Caco-2 (cell line): ENCODE data around the gene PLEKHD1. TPM values are rescaled to one million over a fixed set of nuclear protein-coding genes. Genes with fewer than 3 reads are reported as not detected.

Source experiments
- BruUV-seq: library from RNA; stranded (reverse); fragments of 400-500 nt; replicated peaks from 2 replicates; lab custom pipeline; 2021; lab: Mats Ljungman, UMichigan
- CTCF ChIA-PET: fragments of 300-600 bp; sonication (Branson Sonifier 250); formaldehyde crosslinking; loops from one replicate; lab custom pipeline; 2022; ENCODE audit warnings: antibody characterized with exemption; lab: Charles Lee
- POLR2A ChIA-PET: fragments of 300-600 bp; sonication (Branson Sonifier 250); formaldehyde crosslinking; loops from one replicate; lab custom pipeline; 2022; ENCODE audit warnings: antibody characterized with exemption; lab: Charles Lee
- DNase-seq, 2 experiments: peaks; one replicate each; pipeline versions ENCODE4 v3.0.0 to v3.0.0-alpha.2; 2020 to 2022
- H3K27me3 ChIP-seq: replicated peaks from 2 replicates; pipeline ENCODE4 v1.6.0; 2011; ENCODE audit warnings: low read length; ENCODE audit not compliant: control insufficient read depth, insufficient read depth
- H3K36me3 ChIP-seq: 2 replicates; pipeline ENCODE4 v1.5.1; 2011; ENCODE audit warnings: low read length; ENCODE audit not compliant: control insufficient read depth, insufficient read depth
- H3K4me1 ChIP-seq: fragments of 250-450 bp; sonication (Bioruptor Pico); 2 replicates; pipeline ENCODE4 v1.5.1; 2020; ENCODE audit warnings: mild to moderate bottlenecking
- H3K4me3 ChIP-seq: 2 replicates; pipeline ENCODE4 v1.5.1; 2011; ENCODE audit warnings: low read depth, mild to moderate bottlenecking, control low read depth, low read length
- H3K9me3 ChIP-seq: fragments of 250-450 bp; sonication (Bioruptor Pico); 2 replicates; pipeline ENCODE4 v1.5.1; 2020; ENCODE audit warnings: mild to moderate bottlenecking, moderate library complexity
- H3K27ac Mint-ChIP-seq: one replicate; pipeline ENCODE4 v1.8.0; 2022; ENCODE audit warnings: mixed read lengths; ENCODE audit not compliant: unreplicated experiment
- H3K27me3 Mint-ChIP-seq: one replicate; pipeline ENCODE4 v1.8.0; 2022; ENCODE audit warnings: mixed read lengths; ENCODE audit not compliant: insufficient read depth, unreplicated experiment
- H3K36me3 Mint-ChIP-seq: one replicate; pipeline ENCODE4 v1.8.0; 2022; ENCODE audit warnings: mild to moderate bottlenecking, mixed read lengths; ENCODE audit not compliant: insufficient read depth, unreplicated experiment
- H3K4me1 Mint-ChIP-seq: one replicate; pipeline ENCODE4 v1.8.0; 2022; ENCODE audit warnings: low read depth, mixed read lengths; ENCODE audit not compliant: unreplicated experiment
- H3K4me3 Mint-ChIP-seq: one replicate; pipeline ENCODE4 v1.8.0; 2022; ENCODE audit warnings: mild to moderate bottlenecking, moderate library complexity, mixed read lengths; ENCODE audit not compliant: unreplicated experiment
- H3K9me3 Mint-ChIP-seq: one replicate; pipeline ENCODE4 v1.8.0; 2022; ENCODE audit warnings: mixed read lengths; ENCODE audit not compliant: unreplicated experiment
- intact Hi-C: fragments of 100-400 bp; cut with micrococcal nuclease; formaldehyde crosslinking; loops from one replicate; pipeline ENCODE4 v1.10.0; 2022; ENCODE audit not compliant: unreplicated experiment
- total RNA-seq: library from RNA; stranded (reverse); gene quantifications from 2 replicates; pipeline ENCODE4 v1.2.3, GENCODE V29; 2022
- TF ChIP-seq, protein P1 (sequence below), 2 experiments: fragments of 200-600 bp in 1 of 2; IDR thresholded peaks; 1 replicate in 1 of 2; 2 replicates in 1 of 2; pipeline versions ENCODE4 v1.5.1 to v1.8.0; 2011 to 2022; ENCODE audit warnings: antibody characterized with exemption in 1 of 2, control low read depth in 1 of 2, inconsistent platforms in 1 of 2, low read depth in 1 of 2, low read length in 1 of 2, mild to moderate bottlenecking in 1 of 2, moderate library complexity in 1 of 2; ENCODE audit not compliant: insufficient read depth in 1 of 2, severe bottlenecking in 1 of 2, unreplicated experiment in 1 of 2

Gene PLEKHD1
- total RNA-seq, 1 experiment from 2014 or later: 0.50 TPM

DNA sequence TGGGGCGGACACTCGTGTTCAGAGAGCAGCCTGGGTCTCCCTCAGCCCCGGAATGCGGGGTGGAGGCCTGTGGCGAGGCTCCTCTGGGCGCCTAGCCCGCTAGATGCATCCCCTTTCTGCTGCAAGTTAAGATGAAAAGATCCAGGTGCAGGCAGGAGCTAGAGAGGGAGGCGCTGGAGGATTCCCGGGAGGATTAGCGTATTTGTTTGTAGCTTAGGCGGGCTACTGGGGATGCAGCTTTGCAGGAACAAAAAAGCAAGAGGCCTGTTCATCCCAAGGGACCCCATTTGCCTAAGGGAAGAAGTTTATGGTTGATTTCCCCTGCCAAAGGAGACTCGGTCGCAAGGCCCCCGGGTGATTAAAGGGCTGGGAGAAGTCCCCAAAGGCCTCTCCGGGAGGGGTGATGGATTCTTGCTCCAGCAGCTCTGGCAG is 89.3 kb downstream of the PLEKHD1 start:
- 0 out of 2 replicates have a peak overlapping the region, but pooled peaks have one; percentile 5 for H3K4me3 ChIP-seq

DNA sequence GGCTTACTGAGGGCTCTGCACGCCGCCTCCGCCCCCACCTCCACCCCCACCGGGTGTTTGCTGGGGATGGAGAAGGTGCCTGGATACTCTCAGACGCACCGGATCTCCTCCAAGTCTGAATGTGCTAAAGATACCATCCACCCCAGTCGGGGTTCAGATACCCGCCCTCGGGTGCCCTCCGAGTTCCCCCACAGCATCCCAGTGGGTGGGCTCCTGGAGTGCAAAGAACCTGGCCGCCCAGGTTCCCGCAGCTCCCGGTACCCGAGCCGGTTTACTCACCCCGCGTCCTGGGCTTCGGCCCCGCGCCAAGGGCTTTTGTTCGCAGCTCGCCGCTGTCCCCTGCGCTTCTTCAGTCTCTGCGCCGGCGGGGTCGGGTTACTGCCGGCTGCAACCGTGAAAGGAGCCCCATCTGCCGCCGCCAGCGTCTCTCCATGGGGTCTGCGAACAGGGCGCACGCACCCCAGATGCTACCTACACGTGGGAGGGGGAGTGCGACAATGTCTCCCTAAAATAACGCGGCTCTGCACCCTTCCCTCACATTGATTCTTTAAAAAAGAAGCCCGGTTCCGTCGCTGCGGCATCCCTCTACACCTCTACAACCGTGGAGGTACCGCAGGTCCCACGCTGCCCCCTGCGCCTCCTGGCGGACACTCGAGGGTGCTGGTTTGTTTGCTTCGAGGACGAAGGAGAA is 89.9 kb downstream of the PLEKHD1 start, which contains the start of gene CCDC177:
Gene CCDC177 (minus strand): TSS at position 609 of the 691 bp plus-strand sequence. CDS start 1,249 bp downstream, outside the sequence.
- no TSS peak for BruUV-seq
- Mint-ChIP-seq H3K36me3 (peaks cover 4% of the 10 kb centered on the region), H3K9me3 (no peaks in the 10 kb centered on the region), H3K4me1 (peaks cover 31% of the 10 kb centered on the region), H3K27me3 (peaks cover 3% of the 10 kb centered on the region), H3K4me3 (peak within 1 kb of the TSS; percentile 87), H3K27ac (peak within 1 kb of the TSS; percentile 39)
- Histone ChIP-seq H3K36me3 (no peaks in the 10 kb centered on the region), H3K4me3 (peak within 1 kb of the TSS; percentile 26), H3K27me3 (no peaks in the 10 kb centered on the region), H3K9me3 (no peaks in the 10 kb centered on the region), H3K4me1 (peaks cover 40% of the 10 kb centered on the region)
- TF ChIP-seq, protein P1, sequence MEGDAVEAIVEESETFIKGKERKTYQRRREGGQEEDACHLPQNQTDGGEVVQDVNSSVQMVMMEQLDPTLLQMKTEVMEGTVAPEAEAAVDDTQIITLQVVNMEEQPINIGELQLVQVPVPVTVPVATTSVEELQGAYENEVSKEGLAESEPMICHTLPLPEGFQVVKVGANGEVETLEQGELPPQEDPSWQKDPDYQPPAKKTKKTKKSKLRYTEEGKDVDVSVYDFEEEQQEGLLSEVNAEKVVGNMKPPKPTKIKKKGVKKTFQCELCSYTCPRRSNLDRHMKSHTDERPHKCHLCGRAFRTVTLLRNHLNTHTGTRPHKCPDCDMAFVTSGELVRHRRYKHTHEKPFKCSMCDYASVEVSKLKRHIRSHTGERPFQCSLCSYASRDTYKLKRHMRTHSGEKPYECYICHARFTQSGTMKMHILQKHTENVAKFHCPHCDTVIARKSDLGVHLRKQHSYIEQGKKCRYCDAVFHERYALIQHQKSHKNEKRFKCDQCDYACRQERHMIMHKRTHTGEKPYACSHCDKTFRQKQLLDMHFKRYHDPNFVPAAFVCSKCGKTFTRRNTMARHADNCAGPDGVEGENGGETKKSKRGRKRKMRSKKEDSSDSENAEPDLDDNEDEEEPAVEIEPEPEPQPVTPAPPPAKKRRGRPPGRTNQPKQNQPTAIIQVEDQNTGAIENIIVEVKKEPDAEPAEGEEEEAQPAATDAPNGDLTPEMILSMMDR (IDR thresholded peaks at IDR 0.05; ENCODE audit: insufficient read depth in 1 of 2, low read depth in 1 of 2, low read length in 1 of 2, severe bottlenecking in 1 of 2, unreplicated experiment in 1 of 2): peak; percentile 89 to 92
- DNase-seq: peak; percentile 59 to 81
- ChIA-PET CTCF (interaction anchor here (0.6 to 2.4 kb wide), 13 partner anchors 9 to 222 kb away, joined by 3 to 52 read pairs (median 3); partner anchors contain the start of gene SLC10A1), POLR2A (interaction anchor here (0.8 kb wide), 1 partner anchor 39 kb away, joined by 4 read pairs; no protein-coding TSS in a partner anchor)
- intact Hi-C loops: loop anchor here (1.0 to 5.0 kb wide), 3 partner anchors 39 to 332 kb away; no protein-coding TSS in a partner anchor

More for the DNA sequence above, 89.3 kb downstream of the PLEKHD1 start:
- intact Hi-C loops: loop anchor here (1.0 to 5.0 kb wide), 3 partner anchors 39 to 332 kb away; no protein-coding TSS in a partner anchor
- TF ChIP-seq, protein P1 (IDR thresholded peaks at IDR 0.05; ENCODE audit: insufficient read depth in 1 of 2, low read depth in 1 of 2, low read length in 1 of 2, severe bottlenecking in 1 of 2, unreplicated experiment in 1 of 2): no peak
- CTCF ChIA-PET: interaction anchor here (0.7 to 2.4 kb wide), 10 partner anchors 8 to 99 kb away, joined by 3 to 52 read pairs (median 4); no protein-coding TSS in a partner anchor
- POLR2A ChIA-PET: no interaction called here
- Histone ChIP-seq H3K27me3 (no peaks in the 10 kb centered on the region), H3K9me3 (no peaks in the 10 kb centered on the region), H3K4me1 (peaks cover 46% of the 10 kb centered on the region), H3K36me3 (no peaks in the 10 kb centered on the region)
- no peaks in the 10 kb centered on the region for H3K9me3 Mint-ChIP-seq
- H3K27ac Mint-ChIP-seq: no peak overlapping the region
- H3K36me3 Mint-ChIP-seq: peaks cover 4% of the 10 kb centered on the region
- BruUV-seq: no TSS peak
- peaks cover 31% of the 10 kb centered on the region for H3K4me1 Mint-ChIP-seq
- peak; percentile 64 to 68 for DNase-seq
- peaks cover 3% of the 10 kb centered on the region for H3K27me3 Mint-ChIP-seq
- H3K4me3 Mint-ChIP-seq: peak overlapping the region; percentile 87

DNA sequence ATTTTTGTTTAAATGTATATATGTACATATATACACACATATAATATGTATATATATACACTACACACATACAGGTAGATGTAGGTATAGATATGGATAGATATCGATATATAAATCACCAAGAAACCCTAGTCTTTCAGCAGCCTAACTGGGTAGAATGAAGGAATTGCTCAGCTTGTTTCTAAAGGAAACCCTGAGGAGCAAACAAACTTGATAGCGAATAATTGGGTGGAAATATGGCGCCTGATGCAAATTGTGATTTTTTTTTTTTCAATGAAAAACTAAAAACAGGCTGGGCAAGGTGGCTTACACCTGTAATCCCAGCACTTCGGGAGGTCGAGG is 90.4 kb downstream of the PLEKHD1 start:
- no TSS peak for BruUV-seq
- Histone ChIP-seq H3K36me3 (no peaks in the 10 kb centered on the region), H3K9me3 (no peaks in the 10 kb centered on the region), H3K4me3 (no peak overlapping the region), H3K4me1 (peaks cover 35% of the 10 kb centered on the region), H3K27me3 (no peaks in the 10 kb centered on the region)
- Mint-ChIP-seq H3K27ac (peak overlapping the region; percentile 39), H3K4me1 (peaks cover 33% of the 10 kb centered on the region), H3K4me3 (peak overlapping the region; percentile 87), H3K9me3 (no peaks in the 10 kb centered on the region), H3K27me3 (peaks cover 3% of the 10 kb centered on the region), H3K36me3 (peaks cover 4% of the 10 kb centered on the region)
- no peak for DNase-seq
- intact Hi-C loops: loop anchor here (1.0 to 5.0 kb wide), 3 partner anchors 40 to 333 kb away; no protein-coding TSS in a partner anchor
- ChIA-PET POLR2A (interaction anchor here (0.6 to 0.8 kb wide), 2 partner anchors 39 to 106 kb away, joined by 3 to 4 read pairs; no protein-coding TSS in a partner anchor), CTCF (interaction anchor here (0.6 to 2.4 kb wide), 8 partner anchors 18 to 222 kb away, joined by 3 to 52 read pairs (median 3); partner anchors contain the start of gene SLC10A1)
- TF ChIP-seq, protein P1 (IDR thresholded peaks at IDR 0.05; ENCODE audit: insufficient read depth in 1 of 2, low read depth in 1 of 2, low read length in 1 of 2, severe bottlenecking in 1 of 2, unreplicated experiment in 1 of 2): no peak
